ENCODE results near the gene PPM1K.

Gene PPM1K

GRCh38 chr4:88223516-88223915 is 60.8 kb downstream of the PPM1K start:
- H3K4me3 ChIP-seq (ENCODE audit: low read depth, low read length) = no peak overlapping the region

DNA sequence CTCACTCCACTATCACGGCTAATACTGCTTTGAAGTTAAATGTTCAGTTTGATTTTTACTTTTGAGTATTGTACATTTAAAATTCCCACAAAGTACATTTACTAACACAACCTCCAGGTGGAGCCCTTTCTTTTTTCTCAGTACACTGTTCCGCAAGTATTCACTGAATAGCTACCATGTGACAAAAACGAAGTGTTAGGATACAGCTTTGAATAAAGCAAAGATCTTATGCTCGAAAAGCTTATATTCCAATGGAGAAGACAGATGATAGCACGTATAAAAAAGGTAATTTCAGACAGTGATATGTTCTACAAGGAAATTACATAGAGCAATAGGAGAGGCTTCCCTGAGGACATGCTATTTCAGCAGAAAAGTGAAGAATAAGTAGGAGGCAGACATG is 65.3 kb downstream of the PPM1K start:
- H3K4me3 ChIP-seq (ENCODE audit: low read depth, low read length) = no peak overlapping the region

- H3K4me3 ChIP-seq (ENCODE audit: low read depth, low read length) = no peak overlapping the region
Observed at GRCh38 chr4:88217169-88217568, 67.2 kb downstream of the PPM1K start.

- no peak overlapping the region for H3K4me3 ChIP-seq (ENCODE audit: low read depth, low read length)
Observed at GRCh38 chr4:88216395-88216794, 68.0 kb downstream of the PPM1K start.

DNA sequence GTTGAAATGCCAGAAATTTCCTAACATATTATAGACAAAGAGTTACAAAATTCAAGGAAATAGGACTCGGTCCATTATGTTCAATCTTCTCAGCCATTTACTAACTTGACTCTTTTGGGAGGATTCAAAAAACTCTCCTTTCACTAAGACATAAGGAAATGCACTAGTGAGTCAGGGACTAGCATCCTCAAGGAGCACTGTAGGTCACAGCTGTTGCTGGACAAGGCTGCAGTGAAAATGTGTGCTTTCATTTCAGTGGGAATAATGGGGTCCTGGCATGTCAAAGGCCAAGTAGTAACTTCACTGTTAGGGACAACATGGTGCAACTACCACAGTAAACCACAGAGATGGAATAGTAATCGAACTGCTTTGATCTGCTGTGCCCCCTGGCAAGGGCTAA is 69.0 kb downstream of the PPM1K start:
- H3K4me3 ChIP-seq (ENCODE audit: low read depth, low read length) = no peak overlapping the region

DNA sequence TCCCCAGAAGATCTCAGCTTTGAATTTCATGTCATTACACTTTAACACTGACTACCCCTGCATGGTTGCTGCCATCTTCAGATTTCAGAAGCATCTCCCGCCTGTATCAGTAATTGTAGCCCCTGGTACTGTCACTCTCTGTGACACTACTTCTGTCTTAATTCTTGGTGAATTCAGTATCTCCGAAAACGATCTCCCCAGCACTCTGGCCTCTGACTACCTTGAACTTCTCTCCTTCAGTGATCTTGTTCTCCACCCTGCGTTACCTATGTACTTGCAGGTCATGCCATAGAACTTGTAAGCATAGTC is 72.2 kb downstream of the PPM1K start:
- H3K4me3 ChIP-seq (ENCODE audit: low read depth, low read length) = no peak overlapping the region

DNA sequence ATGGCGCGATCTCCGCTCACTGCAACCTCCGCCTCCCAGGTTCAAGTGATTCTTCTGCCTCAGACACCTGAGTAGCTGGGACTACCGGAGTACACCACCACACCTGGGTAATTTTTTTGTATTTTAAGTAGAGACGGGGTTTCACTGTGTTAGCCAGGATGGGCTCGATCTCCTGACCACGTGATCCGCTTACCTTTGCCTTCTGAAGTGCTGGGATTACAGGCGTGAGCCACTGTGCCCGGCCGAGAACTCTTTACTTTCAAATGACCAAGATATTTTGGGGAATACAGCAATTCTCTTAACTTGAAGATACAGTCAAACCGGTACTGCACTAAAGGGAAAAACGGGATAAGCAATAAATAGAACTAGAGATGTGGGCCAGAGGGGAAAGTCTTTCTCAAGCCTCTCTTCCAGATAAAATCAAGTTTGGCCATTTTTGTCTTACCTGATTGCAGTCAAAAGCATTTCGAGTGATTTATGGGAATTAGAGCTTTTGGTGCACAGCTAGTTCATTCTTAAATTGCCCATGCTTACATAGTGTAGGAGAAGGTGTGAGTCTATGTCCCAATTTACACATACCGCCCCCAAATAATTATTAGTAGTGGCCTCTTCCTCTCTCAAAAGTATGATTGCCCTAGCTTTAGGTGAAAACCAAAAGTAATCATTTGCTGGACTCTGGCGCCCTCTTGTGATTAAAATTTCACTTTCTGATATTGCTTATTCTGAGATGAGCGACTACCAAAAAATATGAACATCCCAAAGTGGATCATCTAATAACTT is 72.7 kb downstream of the PPM1K start:
- H3K4me3 ChIP-seq (ENCODE audit: low read depth, low read length) = no peak overlapping the region

DNA sequence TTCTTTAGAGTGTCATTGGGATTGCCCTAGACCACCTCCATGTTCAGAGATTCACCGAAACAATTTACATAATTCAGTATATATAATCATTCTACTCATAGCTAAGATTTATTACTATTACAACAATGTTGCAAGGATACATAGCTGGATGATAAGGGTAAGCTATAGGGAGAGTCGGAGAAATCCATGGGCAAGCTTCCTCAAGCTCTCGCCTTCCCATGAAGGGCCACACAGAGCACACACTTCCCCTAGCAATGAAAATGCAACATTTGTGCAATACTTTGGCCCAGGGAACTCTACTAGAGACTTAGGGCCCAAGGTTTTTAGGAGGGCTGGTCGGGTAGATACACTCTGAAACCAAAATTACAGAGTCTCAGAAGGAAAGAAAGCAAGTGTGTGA is 76.2 kb downstream of the PPM1K start:
- no peak overlapping the region for H3K4me3 ChIP-seq (ENCODE audit: low read depth, low read length)

All from iPS-11a (cell line).